GM12892 (cell line): ENCODE results near the gene LMX1A.

Experiments used
- POLR2A ChIP-seq: IDR thresholded peaks from 2 replicates; pipeline ENCODE4 v1.6.1; 2011; ENCODE audit warnings: low read depth, low read length, control low read depth
- POLR2AphosphoS5 ChIP-seq: IDR thresholded peaks from 2 replicates; pipeline ENCODE4 v1.6.1; 2011; ENCODE audit warnings: low read depth, low read length, control low read depth

- no peak for TF ChIP-seq POLR2AphosphoS5
- TF ChIP-seq POLR2A: no peak
Observed at GRCh38 chr1:165287781-165288180, 68.7 kb downstream of the LMX1A start.
